WTC11 (cell line): ENCODE measurements around the gene ENTREP3. TPM values are rescaled to one million over a fixed set of nuclear protein-coding genes. Genes with fewer than 3 reads are reported as not detected.

Source experiments
- ATAC-seq: fragments of 200-7000 bp; cut with Tn5 transposase; 2 replicates; pipeline ENCODE4 v1.10.0; 2021; ENCODE audit warnings: mild to moderate bottlenecking, moderate library complexity
- CTCF ChIA-PET: fragments of 300-600 bp; sonication (Branson Sonifier 250); formaldehyde crosslinking; loops from one replicate; lab custom pipeline; 2021; ENCODE audit warnings: antibody characterized with exemption; lab: Charles Lee
- POLR2A ChIA-PET: fragments of 350-600 bp; sonication (Branson Sonifier 250); formaldehyde crosslinking; loops from one replicate; lab custom pipeline; 2021; ENCODE audit warnings: antibody characterized with exemption; lab: Charles Lee
- DNase-seq: peaks from one replicate; pipeline ENCODE4 v3.0.0; 2021; ENCODE audit warnings: low spot score
- H3K27ac Mint-ChIP-seq: 2 replicates; pipeline ENCODE4 v1.8.0; 2021; ENCODE audit warnings: mixed read lengths
- H3K27me3 Mint-ChIP-seq: 2 replicates; pipeline ENCODE4 v1.8.0; 2021; ENCODE audit warnings: low read depth, mild to moderate bottlenecking, moderate library complexity, mixed read lengths
- H3K36me3 Mint-ChIP-seq: 2 replicates; pipeline ENCODE4 v1.8.0; 2021; ENCODE audit warnings: mixed read lengths
- H3K4me1 Mint-ChIP-seq: 2 replicates; pipeline ENCODE4 v1.8.0; 2022; ENCODE audit warnings: mixed read lengths
- H3K4me3 Mint-ChIP-seq: 2 replicates; pipeline ENCODE4 v1.8.0; 2021; ENCODE audit warnings: mild to moderate bottlenecking, moderate library complexity, mixed read lengths
- H3K9me3 Mint-ChIP-seq: 2 replicates; pipeline ENCODE4 v1.8.0; 2021; ENCODE audit warnings: mixed read lengths
- CREM ChIP-seq: sonication (generic); formaldehyde crosslinking; IDR thresholded peaks from 2 replicates; pipeline ENCODE4 v1.8.1; 2022; ENCODE audit warnings: mild to moderate bottlenecking, missing genetic modification reagents, moderate library complexity
- ELF4 ChIP-seq: sonication (generic); formaldehyde crosslinking; IDR thresholded peaks from 2 replicates; pipeline ENCODE4 v1.8.1; 2022; ENCODE audit warnings: low read depth, mild to moderate bottlenecking, moderate library complexity, missing genetic modification reagents
- FOXP1 ChIP-seq: sonication (generic); formaldehyde crosslinking; IDR thresholded peaks from 2 replicates; pipeline ENCODE4 v1.8.0; 2022; ENCODE audit warnings: missing genetic modification reagents, mild to moderate bottlenecking, moderate library complexity, borderline replicate concordance
- GABPB1 ChIP-seq: sonication (generic); formaldehyde crosslinking; IDR thresholded peaks from 2 replicates; pipeline ENCODE4 v1.8.1; 2023; ENCODE audit warnings: mild to moderate bottlenecking, missing genetic modification reagents
- NFATC4 ChIP-seq: fragments of 250-450 bp; sonication (Bioruptor Pico); IDR thresholded peaks from 2 replicates; pipeline ENCODE4 v1.9.0; 2021; ENCODE audit warnings: mild to moderate bottlenecking
- PRRX2 ChIP-seq: fragments of 250-450 bp; sonication (Bioruptor Pico); IDR thresholded peaks from 2 replicates; pipeline ENCODE4 v1.8.0; 2021; ENCODE audit warnings: mild to moderate bottlenecking
- TCF7 ChIP-seq: sonication (generic); formaldehyde crosslinking; IDR thresholded peaks from 2 replicates; pipeline ENCODE4 v1.8.0; 2022; ENCODE audit warnings: mild to moderate bottlenecking, low read depth, missing genetic modification reagents, moderate library complexity
- TEAD4 ChIP-seq: sonication (generic); formaldehyde crosslinking; IDR thresholded peaks from 2 replicates; pipeline ENCODE4 v1.8.0; 2022; ENCODE audit warnings: mild to moderate bottlenecking, missing genetic modification reagents
- ZNF232 ChIP-seq: sonication (generic); formaldehyde crosslinking; IDR thresholded peaks from 2 replicates; pipeline ENCODE4 v1.8.0; 2022; ENCODE audit warnings: mild to moderate bottlenecking, missing genetic modification reagents
- ZNF423 ChIP-seq: fragments of 250-450 bp; sonication (Bioruptor Pico); IDR thresholded peaks from 2 replicates; pipeline ENCODE4 v2.1.2; 2022; ENCODE audit warnings: mild to moderate bottlenecking, moderate library complexity
- total RNA-seq: library from RNA; stranded (reverse); gene quantifications from 3 replicates; pipeline ENCODE4 v1.2.3, GENCODE V29; 2021
- TF ChIP-seq, protein P1 (sequence below): fragments of 250-450 bp; sonication (Bioruptor Pico); IDR thresholded peaks from 2 replicates; pipeline ENCODE4 v1.8.0; 2021; ENCODE audit warnings: mild to moderate bottlenecking
- TF ChIP-seq, protein P2 (sequence below): fragments of 250-450 bp; sonication (Bioruptor Pico); IDR thresholded peaks from 2 replicates; pipeline ENCODE4 v1.9.0; 2021; ENCODE audit warnings: mild to moderate bottlenecking
- TF ChIP-seq, protein P3 (sequence below): sonication (generic); formaldehyde crosslinking; IDR thresholded peaks from 2 replicates; pipeline ENCODE4 v1.8.1; 2022; ENCODE audit warnings: mild to moderate bottlenecking, missing genetic modification reagents, moderate library complexity, borderline replicate concordance
- TF ChIP-seq, protein P4 (sequence below): fragments of 250-450 bp; sonication (Bioruptor Pico); IDR thresholded peaks from 2 replicates; pipeline ENCODE4 v1.9.0; 2021; ENCODE audit warnings: mild to moderate bottlenecking, borderline replicate concordance
- TF ChIP-seq, protein P5 (sequence below): sonication (generic); formaldehyde crosslinking; IDR thresholded peaks from 2 replicates; pipeline ENCODE4 v1.8.1; 2023; ENCODE audit warnings: mild to moderate bottlenecking, moderate library complexity, missing genetic modification reagents
- TF ChIP-seq, protein P6 (sequence below): sonication (generic); formaldehyde crosslinking; IDR thresholded peaks from 2 replicates; pipeline ENCODE4 v1.8.1; 2022; ENCODE audit warnings: mild to moderate bottlenecking, moderate library complexity, missing genetic modification reagents
- TF ChIP-seq, protein P7 (sequence below): sonication (generic); formaldehyde crosslinking; IDR thresholded peaks from 2 replicates; pipeline ENCODE4 v1.8.1; 2023; ENCODE audit warnings: mild to moderate bottlenecking, missing genetic modification reagents

The ENTREP3 gene
- total RNA-seq, 1 experiment from 2014 or later, result 67.8 TPM

DNA sequence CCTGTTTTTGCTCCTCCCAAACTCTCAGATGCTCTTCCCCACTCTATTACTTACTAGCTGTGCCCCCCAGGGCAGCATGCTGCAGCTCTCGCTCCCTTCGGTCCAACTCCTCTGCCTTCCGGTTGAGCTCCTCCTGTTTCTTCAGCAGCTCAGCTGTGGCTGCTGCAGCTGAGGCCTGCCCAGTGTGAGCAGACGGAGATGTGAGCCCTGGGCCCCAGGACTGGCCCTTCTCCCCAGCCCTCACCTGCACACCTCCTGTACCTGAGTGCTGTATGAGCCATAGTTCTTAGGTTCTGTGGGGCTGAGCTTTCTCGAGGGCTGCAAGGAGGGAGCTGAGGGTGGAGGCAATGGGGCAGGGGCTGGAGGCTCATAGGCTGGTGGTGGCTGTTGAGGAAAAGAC is 5.0 kb upstream of the ENTREP3 start:
- Mint-ChIP-seq H3K4me3 (0 out of 2 replicates have a peak overlapping the region, but pooled peaks have one; percentile 96), H3K4me1 (peaks cover 18% of the 10 kb centered on the region), H3K27me3 (no peaks in the 10 kb centered on the region), H3K36me3 (peaks cover 46% of the 10 kb centered on the region), H3K27ac (no peak overlapping the region), H3K9me3 (no peaks in the 10 kb centered on the region)
- TF ChIP-seq TCF7 (no peak), ZNF423 (CRISPR knock-in tag) (no peak), TEAD4 (CRISPR knock-in tag) (no peak), GABPB1 (CRISPR knock-in tag) (no peak), ELF4 (CRISPR knock-in tag) (no peak)
- TF ChIP-seq, protein P1, sequence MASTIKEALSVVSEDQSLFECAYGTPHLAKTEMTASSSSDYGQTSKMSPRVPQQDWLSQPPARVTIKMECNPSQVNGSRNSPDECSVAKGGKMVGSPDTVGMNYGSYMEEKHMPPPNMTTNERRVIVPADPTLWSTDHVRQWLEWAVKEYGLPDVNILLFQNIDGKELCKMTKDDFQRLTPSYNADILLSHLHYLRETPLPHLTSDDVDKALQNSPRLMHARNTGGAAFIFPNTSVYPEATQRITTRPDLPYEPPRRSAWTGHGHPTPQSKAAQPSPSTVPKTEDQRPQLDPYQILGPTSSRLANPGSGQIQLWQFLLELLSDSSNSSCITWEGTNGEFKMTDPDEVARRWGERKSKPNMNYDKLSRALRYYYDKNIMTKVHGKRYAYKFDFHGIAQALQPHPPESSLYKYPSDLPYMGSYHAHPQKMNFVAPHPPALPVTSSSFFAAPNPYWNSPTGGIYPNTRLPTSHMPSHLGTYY (CRISPR knock-in tag), result no peak
- TF ChIP-seq, protein P2, sequence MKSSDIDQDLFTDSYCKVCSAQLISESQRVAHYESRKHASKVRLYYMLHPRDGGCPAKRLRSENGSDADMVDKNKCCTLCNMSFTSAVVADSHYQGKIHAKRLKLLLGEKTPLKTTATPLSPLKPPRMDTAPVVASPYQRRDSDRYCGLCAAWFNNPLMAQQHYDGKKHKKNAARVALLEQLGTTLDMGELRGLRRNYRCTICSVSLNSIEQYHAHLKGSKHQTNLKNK (CRISPR knock-in tag), result no peak
- TF ChIP-seq, protein P3, sequence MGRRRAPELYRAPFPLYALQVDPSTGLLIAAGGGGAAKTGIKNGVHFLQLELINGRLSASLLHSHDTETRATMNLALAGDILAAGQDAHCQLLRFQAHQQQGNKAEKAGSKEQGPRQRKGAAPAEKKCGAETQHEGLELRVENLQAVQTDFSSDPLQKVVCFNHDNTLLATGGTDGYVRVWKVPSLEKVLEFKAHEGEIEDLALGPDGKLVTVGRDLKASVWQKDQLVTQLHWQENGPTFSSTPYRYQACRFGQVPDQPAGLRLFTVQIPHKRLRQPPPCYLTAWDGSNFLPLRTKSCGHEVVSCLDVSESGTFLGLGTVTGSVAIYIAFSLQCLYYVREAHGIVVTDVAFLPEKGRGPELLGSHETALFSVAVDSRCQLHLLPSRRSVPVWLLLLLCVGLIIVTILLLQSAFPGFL (CRISPR knock-in tag), result no peak
- TF ChIP-seq, protein P4, sequence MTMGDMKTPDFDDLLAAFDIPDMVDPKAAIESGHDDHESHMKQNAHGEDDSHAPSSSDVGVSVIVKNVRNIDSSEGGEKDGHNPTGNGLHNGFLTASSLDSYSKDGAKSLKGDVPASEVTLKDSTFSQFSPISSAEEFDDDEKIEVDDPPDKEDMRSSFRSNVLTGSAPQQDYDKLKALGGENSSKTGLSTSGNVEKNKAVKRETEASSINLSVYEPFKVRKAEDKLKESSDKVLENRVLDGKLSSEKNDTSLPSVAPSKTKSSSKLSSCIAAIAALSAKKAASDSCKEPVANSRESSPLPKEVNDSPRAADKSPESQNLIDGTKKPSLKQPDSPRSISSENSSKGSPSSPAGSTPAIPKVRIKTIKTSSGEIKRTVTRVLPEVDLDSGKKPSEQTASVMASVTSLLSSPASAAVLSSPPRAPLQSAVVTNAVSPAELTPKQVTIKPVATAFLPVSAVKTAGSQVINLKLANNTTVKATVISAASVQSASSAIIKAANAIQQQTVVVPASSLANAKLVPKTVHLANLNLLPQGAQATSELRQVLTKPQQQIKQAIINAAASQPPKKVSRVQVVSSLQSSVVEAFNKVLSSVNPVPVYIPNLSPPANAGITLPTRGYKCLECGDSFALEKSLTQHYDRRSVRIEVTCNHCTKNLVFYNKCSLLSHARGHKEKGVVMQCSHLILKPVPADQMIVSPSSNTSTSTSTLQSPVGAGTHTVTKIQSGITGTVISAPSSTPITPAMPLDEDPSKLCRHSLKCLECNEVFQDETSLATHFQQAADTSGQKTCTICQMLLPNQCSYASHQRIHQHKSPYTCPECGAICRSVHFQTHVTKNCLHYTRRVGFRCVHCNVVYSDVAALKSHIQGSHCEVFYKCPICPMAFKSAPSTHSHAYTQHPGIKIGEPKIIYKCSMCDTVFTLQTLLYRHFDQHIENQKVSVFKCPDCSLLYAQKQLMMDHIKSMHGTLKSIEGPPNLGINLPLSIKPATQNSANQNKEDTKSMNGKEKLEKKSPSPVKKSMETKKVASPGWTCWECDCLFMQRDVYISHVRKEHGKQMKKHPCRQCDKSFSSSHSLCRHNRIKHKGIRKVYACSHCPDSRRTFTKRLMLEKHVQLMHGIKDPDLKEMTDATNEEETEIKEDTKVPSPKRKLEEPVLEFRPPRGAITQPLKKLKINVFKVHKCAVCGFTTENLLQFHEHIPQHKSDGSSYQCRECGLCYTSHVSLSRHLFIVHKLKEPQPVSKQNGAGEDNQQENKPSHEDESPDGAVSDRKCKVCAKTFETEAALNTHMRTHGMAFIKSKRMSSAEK (CRISPR knock-in tag), result no peak
- ChIA-PET CTCF (interaction anchor here (1.2 to 6.1 kb wide), 3 partner anchors 9 to 18 kb away, joined by 4 to 130 read pairs (median 11); partner anchors contain the start of gene HCN3), POLR2A (interaction anchor here (0.8 to 1.0 kb wide), 2 partner anchors 8 to 13 kb away, joined by 3 read pairs; partner anchors contain the start of gene CLK2)
- DNase-seq, result no peak
- no peak for ATAC-seq

DNA sequence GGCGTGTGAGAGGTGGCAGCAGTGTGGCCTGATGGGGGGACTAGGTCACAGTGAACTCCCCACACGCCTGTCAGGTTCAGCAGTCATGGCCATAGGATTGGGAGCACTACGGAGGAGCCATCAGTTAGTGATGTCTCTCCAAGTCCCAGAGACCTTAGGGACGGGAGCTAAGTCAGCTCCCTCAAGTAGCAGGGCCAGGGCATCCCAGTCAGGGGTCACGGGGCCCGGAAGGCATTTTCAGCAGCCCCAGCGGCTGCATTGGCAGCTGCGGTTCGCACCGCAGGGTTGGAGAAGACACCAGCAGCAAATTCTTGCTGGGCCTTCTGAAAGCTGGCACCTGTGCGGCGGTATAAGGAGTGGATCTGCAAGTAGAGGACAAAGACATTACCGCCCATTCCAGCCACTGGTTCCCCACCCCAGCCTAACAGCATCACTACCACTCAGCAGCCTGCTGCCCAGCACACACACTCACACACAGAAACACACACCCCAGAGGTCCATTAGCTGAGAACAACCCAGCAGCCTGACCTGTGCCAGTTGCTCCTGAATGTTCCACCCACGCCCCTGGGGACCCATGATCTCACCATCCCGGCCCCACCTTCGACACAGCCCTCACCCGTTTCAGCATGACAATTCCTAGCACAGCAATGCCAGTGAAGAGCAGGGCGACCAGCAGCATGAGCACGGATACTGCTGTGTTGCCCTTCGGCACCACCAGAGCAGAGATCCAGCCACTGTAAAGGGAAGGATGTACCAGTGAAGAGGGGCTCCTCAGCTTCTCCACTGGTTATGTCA is 972 bp upstream of the ENTREP3 start:
- no peak for ATAC-seq
- Mint-ChIP-seq H3K36me3 (peaks cover 22% of the 10 kb centered on the region), H3K9me3 (no peaks in the 10 kb centered on the region), H3K27me3 (no peaks in the 10 kb centered on the region), H3K4me3 (peak overlapping the region; percentile 80), H3K4me1 (peaks cover 21% of the 10 kb centered on the region), H3K27ac (peak overlapping the region; percentile 76)
- TF ChIP-seq TEAD4 (CRISPR knock-in tag) (peak; percentile 25; the same call in 1 of the 2 replicates), PRRX2 (CRISPR knock-in tag) (no peak)
- DNase-seq, result no peak
- ChIA-PET POLR2A (no interaction called here), CTCF (interaction anchor here (0.6 to 1.8 kb wide), 7 partner anchors 17 to 83 kb away, joined by 3 to 9 read pairs (median 5); partner anchors contain the start of genes CLK2, KRTCAP2, RUSC1 and TRIM46)

DNA sequence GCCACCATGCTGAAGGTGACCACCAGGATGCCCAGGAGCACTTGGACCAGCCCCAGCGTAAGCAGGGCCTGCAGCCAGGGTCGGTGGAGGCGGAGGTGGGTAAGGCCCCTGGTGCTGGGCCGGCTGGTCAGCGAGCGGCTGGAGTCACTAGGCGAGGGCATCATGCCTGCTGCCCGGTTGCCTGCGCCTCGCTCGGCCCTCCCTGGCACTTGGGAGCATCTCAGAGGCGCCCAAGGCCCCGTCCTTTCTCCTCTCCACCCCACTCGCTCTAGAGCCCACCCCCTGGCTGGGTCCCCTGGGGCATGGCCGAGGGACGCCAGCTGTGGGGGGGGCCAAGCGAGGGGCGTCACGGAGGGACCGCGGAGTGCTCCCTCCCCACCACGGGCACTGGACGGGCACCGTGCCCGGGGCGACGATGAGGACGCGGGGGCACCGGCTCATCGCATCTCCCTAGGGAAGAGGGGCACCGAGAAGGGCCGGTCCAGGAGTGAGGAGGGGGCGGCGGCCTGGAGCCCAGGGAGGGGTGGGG is 505 bp downstream of the ENTREP3 start:
- ChIA-PET POLR2A (interaction anchor here (0.5 to 1.0 kb wide), 3 partner anchors 12 to 1094 kb away, joined by 3 to 4 read pairs (median 4); no protein-coding TSS in a partner anchor), CTCF (interaction anchor here (1.0 to 1.8 kb wide), 8 partner anchors 19 to 81 kb away, joined by 3 to 9 read pairs (median 6); partner anchors contain the start of genes CLK2, HCN3, KRTCAP2 and RUSC1)
- Mint-ChIP-seq H3K4me3 (peak overlapping the region; percentile 80), H3K4me1 (peaks cover 23% of the 10 kb centered on the region), H3K27me3 (no peaks in the 10 kb centered on the region), H3K27ac (no peak overlapping the region), H3K9me3 (no peaks in the 10 kb centered on the region), H3K36me3 (peaks cover 16% of the 10 kb centered on the region)
- 0 out of 2 replicates have a peak, but pooled peaks have one; percentile 0 for ATAC-seq
- no peak for DNase-seq
- TF ChIP-seq, protein P5, sequence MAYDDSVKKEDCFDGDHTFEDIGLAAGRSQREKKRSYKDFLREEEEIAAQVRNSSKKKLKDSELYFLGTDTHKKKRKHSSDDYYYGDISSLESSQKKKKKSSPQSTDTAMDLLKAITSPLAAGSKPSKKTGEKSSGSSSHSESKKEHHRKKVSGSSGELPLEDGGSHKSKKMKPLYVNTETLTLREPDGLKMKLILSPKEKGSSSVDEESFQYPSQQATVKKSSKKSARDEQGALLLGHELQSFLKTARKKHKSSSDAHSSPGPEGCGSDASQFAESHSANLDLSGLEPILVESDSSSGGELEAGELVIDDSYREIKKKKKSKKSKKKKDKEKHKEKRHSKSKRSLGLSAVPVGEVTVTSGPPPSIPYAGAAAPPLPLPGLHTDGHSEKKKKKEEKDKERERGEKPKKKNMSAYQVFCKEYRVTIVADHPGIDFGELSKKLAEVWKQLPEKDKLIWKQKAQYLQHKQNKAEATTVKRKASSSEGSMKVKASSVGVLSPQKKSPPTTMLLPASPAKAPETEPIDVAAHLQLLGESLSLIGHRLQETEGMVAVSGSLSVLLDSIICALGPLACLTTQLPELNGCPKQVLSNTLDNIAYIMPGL (CRISPR knock-in tag), result peak; percentile 24
- TF ChIP-seq, protein P6, sequence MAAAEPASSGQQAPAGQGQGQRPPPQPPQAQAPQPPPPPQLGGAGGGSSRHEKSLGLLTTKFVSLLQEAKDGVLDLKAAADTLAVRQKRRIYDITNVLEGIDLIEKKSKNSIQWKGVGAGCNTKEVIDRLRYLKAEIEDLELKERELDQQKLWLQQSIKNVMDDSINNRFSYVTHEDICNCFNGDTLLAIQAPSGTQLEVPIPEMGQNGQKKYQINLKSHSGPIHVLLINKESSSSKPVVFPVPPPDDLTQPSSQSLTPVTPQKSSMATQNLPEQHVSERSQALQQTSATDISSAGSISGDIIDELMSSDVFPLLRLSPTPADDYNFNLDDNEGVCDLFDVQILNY (CRISPR knock-in tag), result no peak; the same call in 1 of the 2 replicates
- TF ChIP-seq NFATC4 (no peak), CREM (CRISPR knock-in tag) (no peak), FOXP1 (CRISPR knock-in tag) (no peak), TEAD4 (CRISPR knock-in tag) (no peak), ZNF232 (CRISPR knock-in tag) (no peak)
- TF ChIP-seq, protein P7, sequence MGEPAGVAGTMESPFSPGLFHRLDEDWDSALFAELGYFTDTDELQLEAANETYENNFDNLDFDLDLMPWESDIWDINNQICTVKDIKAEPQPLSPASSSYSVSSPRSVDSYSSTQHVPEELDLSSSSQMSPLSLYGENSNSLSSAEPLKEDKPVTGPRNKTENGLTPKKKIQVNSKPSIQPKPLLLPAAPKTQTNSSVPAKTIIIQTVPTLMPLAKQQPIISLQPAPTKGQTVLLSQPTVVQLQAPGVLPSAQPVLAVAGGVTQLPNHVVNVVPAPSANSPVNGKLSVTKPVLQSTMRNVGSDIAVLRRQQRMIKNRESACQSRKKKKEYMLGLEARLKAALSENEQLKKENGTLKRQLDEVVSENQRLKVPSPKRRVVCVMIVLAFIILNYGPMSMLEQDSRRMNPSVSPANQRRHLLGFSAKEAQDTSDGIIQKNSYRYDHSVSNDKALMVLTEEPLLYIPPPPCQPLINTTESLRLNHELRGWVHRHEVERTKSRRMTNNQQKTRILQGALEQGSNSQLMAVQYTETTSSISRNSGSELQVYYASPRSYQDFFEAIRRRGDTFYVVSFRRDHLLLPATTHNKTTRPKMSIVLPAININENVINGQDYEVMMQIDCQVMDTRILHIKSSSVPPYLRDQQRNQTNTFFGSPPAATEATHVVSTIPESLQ (CRISPR knock-in tag), result no peak
